GM12878 (cell line): ENCODE results near the gene EDARADD. TPM values are rescaled to one million over a fixed set of nuclear protein-coding genes. Genes with fewer than 3 reads are reported as not detected.

Source experiments
- ATAC-seq: fragments of 200-7000 bp; cut with Tn5 transposase; 3 replicates; pipeline ENCODE4 v1.9.1; 2020; ENCODE audit warnings: mild to moderate bottlenecking, moderate library complexity
- BruUV-seq: library from RNA; stranded (reverse); fragments of 400-500 nt; replicated peaks from 2 replicates; lab custom pipeline; 2021; lab: Mats Ljungman, UMichigan
- CTCF ChIA-PET: fragments of 300-600 bp; sonication (Branson Sonifier 250); formaldehyde crosslinking; extraction: SDS; loops from one replicate; lab custom pipeline; 2021; ENCODE audit warnings: inconsistent platforms; lab: Yijun Ruan, JAX
- POLR2A ChIA-PET: fragments of 350-600 bp; formaldehyde crosslinking; extraction: SDS; loops from one replicate; lab custom pipeline; 2021; ENCODE audit warnings: inconsistent platforms; lab: Charles Lee
- RAD21 ChIA-PET: fragments of 300-600 bp; sonication (Branson Sonifier 250); formaldehyde crosslinking; loops from one replicate; lab custom pipeline; 2023; ENCODE audit warnings: antibody characterized with exemption; ENCODE audit not compliant: unreplicated experiment; lab: Charles Lee
- SMC1A ChIA-PET: fragments of 300-600 bp; sonication (Branson Sonifier 250); formaldehyde crosslinking; loops from one replicate; lab custom pipeline; 2023; ENCODE audit not compliant: unreplicated experiment, uncharacterized antibody; lab: Charles Lee
- DNase-seq: peaks from one replicate; pipeline ENCODE4 v3.0.0-alpha.2; 2011; ENCODE audit warnings: low read depth, low spot score
- FAIRE-seq: peaks from 3 replicates; lab custom pipeline; 2011; peaks lifted over from hg19 to GRCh38; lab: Jason Lieb, UNC
- H2AFZ ChIP-seq: 2 replicates; pipeline ENCODE4 v1.6.0; 2011; ENCODE audit warnings: low read depth, low read length, control low read depth; ENCODE audit not compliant: control insufficient read depth
- H3K27ac ChIP-seq: 2 replicates; pipeline ENCODE4 v1.5.1; 2011; ENCODE audit warnings: control low read depth; ENCODE audit not compliant: control insufficient read depth, insufficient read depth
- H3K27me3 ChIP-seq, 2 experiments: replicated peaks in 1 of 2; 2 replicates each; pipeline versions ENCODE4 v1.6.0 to v1.6.1; 2011; ENCODE audit warnings: low read length in 1 of 2; ENCODE audit not compliant: control insufficient read depth in 2 of 2, insufficient read depth in 2 of 2
- H3K36me3 ChIP-seq, 2 experiments: 2 replicates each; pipeline ENCODE4 v1.5.1; 2011; ENCODE audit warnings: low read length in 1 of 2; ENCODE audit not compliant: control insufficient read depth in 2 of 2, insufficient read depth in 2 of 2
- H3K4me1 ChIP-seq: 2 replicates; pipeline ENCODE4 v1.6.1; 2011; ENCODE audit warnings: mild to moderate bottlenecking, low read length, moderate library complexity, mixed read lengths; ENCODE audit not compliant: control insufficient read depth, insufficient read depth
- H3K4me2 ChIP-seq: 2 replicates; pipeline ENCODE4 v1.6.0; 2011; ENCODE audit warnings: control low read depth; ENCODE audit not compliant: control insufficient read depth, insufficient read depth
- H3K4me3 ChIP-seq: fragments of 200-600 bp; sonication (generic); 2 replicates; pipeline ENCODE4 v1.5.1; 2016
- H3K79me2 ChIP-seq: 2 replicates; pipeline ENCODE4 v1.6.0; 2011; ENCODE audit warnings: low read length; ENCODE audit not compliant: control insufficient read depth, insufficient read depth
- H3K9ac ChIP-seq: 2 replicates; pipeline ENCODE4 v1.8.0; 2011; ENCODE audit warnings: low read length, control low read depth, mixed read lengths; ENCODE audit not compliant: control insufficient read depth, insufficient read depth
- H3K9me3 ChIP-seq: replicated peaks from 3 replicates; pipeline ENCODE4 v1.5.1; 2011; ENCODE audit warnings: mild to moderate bottlenecking, low read length; ENCODE audit not compliant: control insufficient read depth, insufficient read depth
- H4K20me1 ChIP-seq: 2 replicates; pipeline ENCODE4 v1.6.0; 2011; ENCODE audit not compliant: control insufficient read depth, insufficient read depth
- E2F4 ChIP-seq: IDR thresholded peaks from 2 replicates; pipeline ENCODE4 v1.6.1; 2012; ENCODE audit warnings: low read depth, low read length, improper control_type of control experiment
- ELK1 ChIP-seq: IDR thresholded peaks from 2 replicates; pipeline ENCODE4 v1.6.1; 2012; ENCODE audit warnings: low read depth, low read length, improper control_type of control experiment
- ESRRA ChIP-seq: IDR thresholded peaks from 2 replicates; pipeline ENCODE4 v1.6.1; 2012; ENCODE audit warnings: mild to moderate bottlenecking, low read length, improper control_type of control experiment
- GATAD2B ChIP-seq: fragments of 450-650 bp; conservative IDR thresholded peaks from 2 replicates; pipeline ENCODE4 v1.6.1; 2017; ENCODE audit warnings: low read depth, mild to moderate bottlenecking, moderate library complexity
- HDAC2 ChIP-seq: fragments of 200-600 bp; sonication (generic); IDR thresholded peaks from 2 replicates; pipeline ENCODE4 v1.6.1; 2017
- HSF1 ChIP-seq: fragments of 150-350 bp; IDR thresholded peaks from 2 replicates; pipeline ENCODE4 v1.6.1; 2014; ENCODE audit warnings: mild to moderate bottlenecking, low read depth, low read length
- SREBF2 ChIP-seq: IDR thresholded peaks from 2 replicates; pipeline ENCODE4 v1.6.1; 2012; ENCODE audit warnings: mild to moderate bottlenecking, low read length
- ZNF274 ChIP-seq: IDR thresholded peaks from one replicate; pipeline ENCODE4 v1.8.0; 2011; ENCODE audit not compliant: insufficient read length, insufficient read depth
- WGBS: methylation state at CpG from one replicate; pipeline ENCODE4 v1.1.6; 2016; ENCODE audit warnings: low lambda C conversion rate; ENCODE audit not compliant: insufficient replicate concordance, insufficient coverage; ENCODE audit errors: missing lambda C conversion rate; 5-methylcytosine and 5-hydroxymethylcytosine counted together
- in situ Hi-C: fragments of 300-500 bp; cut with MboI; formaldehyde crosslinking; loops from 9 replicates; pipeline ENCODE4 v1.14.3; 2018; ENCODE audit warnings: mixed read lengths
- intact Hi-C: fragments of 100-400 bp; cut with micrococcal nuclease; formaldehyde crosslinking; loops from one replicate; pipeline ENCODE4 v1.14.2; 2022; ENCODE audit not compliant: unreplicated experiment
- polyA plus RNA-seq, 11 experiments: library from polyadenylated mRNA; depleted of rRNA in 4 of 11; unstranded in 6 of 11; stranded (reverse) in 5 of 11; fragments of >200 nt; fragmentation: Nextera tagmentation in 4 of 11; fragmentation: Illumina TruSeq in 1 of 11; extraction: Ambion mirVana in 4 of 11; extraction: Trizol in 1 of 11; gene quantifications; 1 replicate in 1 of 11; 2 replicates in 10 of 11; pipeline versions ENCODE4 v1.2.1 to v1.2.3, GENCODE V29; 2011 to 2016; ENCODE audit warnings: inconsistent platforms in 2 of 11, missing spikeins in 2 of 11, low read depth in 1 of 11
- total RNA-seq, 4 experiments: library from RNA; depleted of rRNA in 3 of 4; stranded (reverse); fragments of >200 nt in 3 of 4; fragmentation: Illumina TruSeq in 1 of 4; extraction: Trizol in 1 of 4; gene quantifications; 2 replicates each; pipeline versions ENCODE4 v1.2.1 to v1.2.3, GENCODE V29; 2013 to 2021

The EDARADD gene
- total and polyA plus RNA-seq, 10 of the 15 experiments (the other 5 are each of a cell fraction or from before 2014, with no cell fraction given), result 0.58 to 6.1 (median 4.7) TPM

- Histone ChIP-seq H3K36me3 (no peaks in the 10 kb centered on the region), H3K4me1 (no peaks in the 10 kb centered on the region), H4K20me1 (no peaks in the 10 kb centered on the region), H3K79me2 (no peaks in the 10 kb centered on the region), H3K27ac (no peak overlapping the region), H3K4me2 (no peak overlapping the region), H3K9me3 (no peaks in the 10 kb centered on the region; the same call in 2 of the 3 replicates), H3K9ac (no peak overlapping the region), H3K4me3 (no peak overlapping the region), H3K27me3 (no peaks in the 10 kb centered on the region; a peak in 1 of 4 replicates), H2AFZ (no peak overlapping the region)
- DNase-seq, result no peak
- ATAC-seq, result no peak
- ChIA-PET CTCF (no interaction called here), SMC1A (interaction anchor here (1.2 kb wide), 1 partner anchor 59 kb away, joined by 3 read pairs; no protein-coding TSS in a partner anchor), RAD21 (no interaction called here), POLR2A (interaction anchor here (0.7 kb wide), 1 partner anchor 11 kb away, joined by 6 read pairs; no protein-coding TSS in a partner anchor)
- TF ChIP-seq SREBF2 (no peak), ELK1 (no peak), HDAC2 (no peak), ESRRA (no peak), ZNF274 (no peak), HSF1 (no peak), GATAD2B (no peak), E2F4 (no peak)
- no TSS peak for BruUV-seq
- in situ Hi-C loops (no loop called here), intact Hi-C loops (no loop called here)
- FAIRE-seq, result no peak
- 100% methylated on average over 2 of the region's 2 CpGs for WGBS
Measured at GRCh38 chr1:236356141-236356540, 37.9 kb upstream of the EDARADD start.
